ENCODE data around the gene OR2M3.

OR2M3 gene

DNA sequence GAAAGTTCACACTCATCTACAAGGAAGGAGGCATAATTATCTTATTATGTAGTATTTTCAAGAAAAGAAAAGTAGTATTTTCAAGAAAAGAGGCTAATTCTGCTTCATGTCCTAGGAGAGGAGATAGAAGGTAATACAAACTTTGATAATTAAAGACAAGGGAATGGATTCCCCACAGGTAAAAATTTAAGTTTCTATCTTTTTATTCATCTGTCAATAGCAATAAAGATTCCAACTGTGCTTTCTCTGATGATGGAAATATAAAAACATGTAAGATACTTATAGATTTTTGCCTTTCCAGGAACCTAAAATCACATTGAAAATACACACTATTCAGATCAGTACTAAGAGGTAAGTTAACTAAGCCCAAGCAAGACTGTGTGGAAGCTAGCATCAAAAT is 22.5 kb upstream of the OR2M3 start, which contains the start of gene OR2M2:
Gene OR2M2 (plus strand): TSS at position 301 of the 400 bp plus-strand sequence. CDS start 5,165 bp downstream, outside the sequence.
- no peak within 1 kb of the TSS for H3K4me3 ChIP-seq (ENCODE audit: low read depth, low read length)
- in situ Hi-C loops (cut with HindIII; ENCODE audit: low sequenced_read_pairs) = no loop called here
- TF ChIP-seq, protein P1, sequence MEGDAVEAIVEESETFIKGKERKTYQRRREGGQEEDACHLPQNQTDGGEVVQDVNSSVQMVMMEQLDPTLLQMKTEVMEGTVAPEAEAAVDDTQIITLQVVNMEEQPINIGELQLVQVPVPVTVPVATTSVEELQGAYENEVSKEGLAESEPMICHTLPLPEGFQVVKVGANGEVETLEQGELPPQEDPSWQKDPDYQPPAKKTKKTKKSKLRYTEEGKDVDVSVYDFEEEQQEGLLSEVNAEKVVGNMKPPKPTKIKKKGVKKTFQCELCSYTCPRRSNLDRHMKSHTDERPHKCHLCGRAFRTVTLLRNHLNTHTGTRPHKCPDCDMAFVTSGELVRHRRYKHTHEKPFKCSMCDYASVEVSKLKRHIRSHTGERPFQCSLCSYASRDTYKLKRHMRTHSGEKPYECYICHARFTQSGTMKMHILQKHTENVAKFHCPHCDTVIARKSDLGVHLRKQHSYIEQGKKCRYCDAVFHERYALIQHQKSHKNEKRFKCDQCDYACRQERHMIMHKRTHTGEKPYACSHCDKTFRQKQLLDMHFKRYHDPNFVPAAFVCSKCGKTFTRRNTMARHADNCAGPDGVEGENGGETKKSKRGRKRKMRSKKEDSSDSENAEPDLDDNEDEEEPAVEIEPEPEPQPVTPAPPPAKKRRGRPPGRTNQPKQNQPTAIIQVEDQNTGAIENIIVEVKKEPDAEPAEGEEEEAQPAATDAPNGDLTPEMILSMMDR (IDR thresholded peaks at IDR 0.05; ENCODE audit: low read depth, low read length, missing control alignments) = no peak
- DNase-seq (ENCODE audit: low read depth) = no peak

DNA sequence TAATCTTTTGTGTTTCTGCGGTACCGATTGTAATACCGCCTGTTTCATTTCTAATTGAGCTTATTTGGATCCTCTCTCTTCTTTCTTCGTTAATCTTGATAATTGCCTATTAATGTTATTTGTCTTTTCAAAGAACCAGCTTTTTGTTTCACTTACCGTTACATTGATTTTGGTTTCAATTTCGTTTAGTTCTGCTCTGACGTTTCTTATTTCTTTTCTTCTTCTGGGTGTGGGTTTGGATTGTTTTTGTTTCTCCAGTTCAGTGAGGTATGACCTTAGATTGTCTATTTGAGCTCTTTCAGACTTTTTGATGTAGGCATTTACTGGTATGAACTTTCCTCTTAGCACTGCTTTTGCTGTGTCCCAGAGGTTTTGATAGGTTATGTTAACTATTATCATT is 13.1 kb upstream of the OR2M3 start:
- no peak for DNase-seq (ENCODE audit: low read depth)
- H3K4me3 ChIP-seq (ENCODE audit: low read depth, low read length) = no peak overlapping the region
- TF ChIP-seq, protein P1 (IDR thresholded peaks at IDR 0.05; ENCODE audit: low read depth, low read length, missing control alignments) = no peak
- in situ Hi-C loops (cut with HindIII; ENCODE audit: low sequenced_read_pairs) = no loop called here

DNA sequence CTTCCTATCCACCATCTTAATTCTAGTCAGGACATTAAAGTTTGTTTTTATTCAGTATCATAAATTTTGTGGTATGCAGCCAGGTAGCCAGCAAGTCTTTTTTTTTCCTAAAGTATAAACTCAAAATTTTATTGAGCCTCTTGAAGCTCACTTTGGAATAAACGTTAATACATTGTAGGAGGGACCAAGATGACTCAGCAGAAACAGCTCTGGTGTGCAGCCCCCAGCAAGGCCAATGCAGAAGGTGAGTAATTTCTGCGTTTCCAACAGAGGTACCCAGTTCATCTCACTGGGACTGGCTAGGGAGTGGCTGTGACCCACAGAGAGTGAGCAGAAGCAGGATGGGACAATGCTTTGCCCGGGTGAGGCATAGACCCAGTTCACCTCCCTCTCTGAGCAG is 9.7 kb upstream of the OR2M3 start:
- in situ Hi-C loops (cut with HindIII; ENCODE audit: low sequenced_read_pairs) = no loop called here
- H3K4me3 ChIP-seq (ENCODE audit: low read depth, low read length) = no peak overlapping the region
- DNase-seq (ENCODE audit: low read depth) = no peak
- TF ChIP-seq, protein P1 (IDR thresholded peaks at IDR 0.05; ENCODE audit: low read depth, low read length, missing control alignments) = no peak

DNA sequence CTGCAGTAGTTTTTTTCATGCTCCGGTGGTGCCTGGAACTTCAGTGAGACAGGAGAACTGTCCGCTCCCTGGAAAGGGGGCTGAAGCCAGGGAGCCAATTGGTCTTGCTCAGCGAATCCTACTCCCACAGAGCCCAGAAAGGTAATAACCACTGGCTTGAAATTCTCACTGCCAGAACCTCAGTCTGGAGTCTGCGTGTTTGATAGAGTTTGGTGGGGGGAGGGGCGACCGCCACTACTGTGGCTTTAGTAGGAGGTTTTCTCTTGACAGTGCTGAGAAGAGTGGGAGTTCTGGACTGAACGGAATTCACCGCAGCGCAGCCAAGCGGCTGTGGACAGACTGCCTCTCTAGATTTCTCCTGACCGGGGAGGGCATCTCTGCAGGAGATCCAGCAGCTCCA is 8.0 kb upstream of the OR2M3 start:
- in situ Hi-C loops (cut with HindIII; ENCODE audit: low sequenced_read_pairs) = no loop called here
- no peak overlapping the region for H3K4me3 ChIP-seq (ENCODE audit: low read depth, low read length)
- TF ChIP-seq, protein P1 (IDR thresholded peaks at IDR 0.05; ENCODE audit: low read depth, low read length, missing control alignments) = no peak
- DNase-seq (ENCODE audit: low read depth) = no peak

DNA sequence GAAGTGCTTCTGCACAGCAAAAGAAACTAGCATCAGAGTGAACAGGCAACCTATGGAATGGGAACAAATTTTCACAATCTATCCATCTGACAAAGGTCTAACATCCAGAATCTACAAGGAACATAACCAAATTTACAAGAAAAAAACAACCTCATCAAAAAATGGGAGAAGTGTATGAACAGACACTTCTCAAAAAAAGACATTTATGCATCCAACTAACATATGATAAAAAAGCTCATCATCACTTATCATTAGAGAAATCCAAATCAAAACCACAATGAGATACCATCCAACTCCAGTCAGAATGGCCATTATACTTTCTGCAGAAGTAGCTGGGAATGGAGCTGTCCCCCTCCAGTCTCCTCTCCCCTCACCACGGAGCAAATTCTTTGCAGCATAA is 2.9 kb upstream of the OR2M3 start:
- in situ Hi-C loops (cut with HindIII; ENCODE audit: low sequenced_read_pairs) = no loop called here
- DNase-seq (ENCODE audit: low read depth) = no peak
- H3K4me3 ChIP-seq (ENCODE audit: low read depth, low read length) = no peak overlapping the region
- TF ChIP-seq, protein P1 (IDR thresholded peaks at IDR 0.05; ENCODE audit: low read depth, low read length, missing control alignments) = no peak

DNA sequence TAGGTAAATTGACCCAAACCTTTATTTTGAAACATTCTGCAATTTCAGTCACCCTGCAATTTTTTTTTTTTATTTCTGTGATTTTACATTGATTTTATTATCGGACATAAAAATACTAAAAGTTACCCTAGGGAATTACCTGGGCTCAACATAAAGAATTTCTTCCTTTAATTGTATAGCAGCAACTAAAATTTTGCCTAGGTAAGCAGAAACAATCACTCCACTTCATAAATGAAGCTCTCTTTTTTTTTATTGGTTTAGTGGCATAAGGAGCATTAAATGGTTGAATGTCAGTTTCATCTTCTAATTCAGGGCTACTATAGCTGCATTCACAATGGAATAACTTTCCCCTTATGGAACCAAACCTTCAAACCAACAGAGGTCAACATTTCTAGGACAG is 18.8 kb downstream of the OR2M3 start:
- in situ Hi-C loops (cut with HindIII; ENCODE audit: low sequenced_read_pairs) = no loop called here
- TF ChIP-seq, protein P1 (IDR thresholded peaks at IDR 0.05; ENCODE audit: low read depth, low read length, missing control alignments) = no peak

DNA sequence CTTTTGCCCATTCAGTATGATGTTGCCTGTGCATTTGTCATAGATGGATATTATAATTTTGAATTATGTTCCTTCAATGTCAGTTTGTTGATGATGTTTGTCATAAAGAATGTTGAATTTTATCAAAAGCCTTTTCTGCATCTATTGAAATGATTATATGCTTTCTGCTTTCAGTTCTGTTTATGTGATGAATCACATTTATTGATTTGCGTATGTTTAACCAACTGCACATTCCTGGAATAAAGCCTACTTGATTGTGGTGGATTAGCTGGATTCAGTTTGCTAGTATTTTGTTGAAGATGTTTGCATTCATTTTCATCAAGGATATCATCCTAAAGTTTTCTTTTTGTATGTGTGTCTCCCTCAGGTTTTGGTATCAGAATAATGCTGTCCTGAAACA is 28.5 kb downstream of the OR2M3 start:
- no peak overlapping the region for H3K4me3 ChIP-seq (ENCODE audit: low read depth, low read length)
- DNase-seq (ENCODE audit: low read depth) = no peak
- in situ Hi-C loops (cut with HindIII; ENCODE audit: low sequenced_read_pairs) = no loop called here
- TF ChIP-seq, protein P1 (IDR thresholded peaks at IDR 0.05; ENCODE audit: low read depth, low read length, missing control alignments) = no peak

More for the DNA sequence above, 18.8 kb downstream of the OR2M3 start:
- DNase-seq (ENCODE audit: low read depth) = no peak
- no peak overlapping the region for H3K4me3 ChIP-seq (ENCODE audit: low read depth, low read length)
